Spleen (tissue), 11 donors: ENCODE measurements around the gene DCST1. TPM values are rescaled to one million over a fixed set of nuclear protein-coding genes. Genes with fewer than 3 reads are reported as not detected.

Experiments
- DNase-seq: peaks from one replicate; pipeline ENCODE4 v3.0.0-alpha.2; 2020
- H3K27ac ChIP-seq, 8 donors: fragments of 200-600 bp; sonication (generic) in 7 of 8; 1 replicate in 4 of 8; 2 replicates in 4 of 8; pipeline versions ENCODE4 v1.5.0 to v1.8.0; 2016 to 2021; ENCODE audit warnings: inconsistent platforms in 4 of 8, mild to moderate bottlenecking in 4 of 8, moderate library complexity in 1 of 8
- H3K27me3 ChIP-seq, 7 donors: fragments of 200-600 bp; sonication (generic) in 6 of 7; replicated peaks in 1 of 7; 1 replicate in 4 of 7; 2 replicates in 3 of 7; pipeline versions ENCODE4 v1.5.0 to v1.8.0; 2016 to 2021; ENCODE audit warnings: inconsistent platforms in 3 of 7, mild to moderate bottlenecking in 1 of 7
- H3K36me3 ChIP-seq, 6 donors: fragments of 200-600 bp; sonication (generic) in 5 of 6; 1 replicate in 4 of 6; 2 replicates in 2 of 6; pipeline versions ENCODE4 v1.5.0 to v1.8.0; 2016 to 2021; ENCODE audit warnings: inconsistent platforms in 2 of 6
- H3K4me1 ChIP-seq, 6 donors: fragments of 200-600 bp; sonication (generic) in 5 of 6; 1 replicate in 3 of 6; 2 replicates in 3 of 6; pipeline versions ENCODE4 v1.5.0 to v1.8.0; 2016 to 2021; ENCODE audit warnings: inconsistent platforms in 3 of 6
- H3K4me3 ChIP-seq, 8 donors: fragments of 200-600 bp; sonication (generic) in 7 of 8; 1 replicate in 4 of 8; 2 replicates in 4 of 8; pipeline versions ENCODE4 v1.5.0 to v1.8.0; 2016 to 2021; ENCODE audit warnings: inconsistent platforms in 4 of 8, mild to moderate bottlenecking in 4 of 8, moderate library complexity in 2 of 8
- H3K9me3 ChIP-seq, 8 donors: fragments of 200-600 bp; sonication (generic) in 7 of 8; 1 replicate in 4 of 8; 2 replicates in 4 of 8; pipeline versions ENCODE4 v1.5.0 to v1.8.0; 2016 to 2021; ENCODE audit warnings: inconsistent platforms in 4 of 8
- POLR2A ChIP-seq, 3 donors: fragments of 450-650 bp; IDR thresholded peaks; one replicate each; pipeline ENCODE4 v1.5.1; 2017; ENCODE audit warnings: antibody characterized with exemption in 3 of 3, mild to moderate bottlenecking in 1 of 3
- POLR2AphosphoS5 ChIP-seq, 3 donors: sonication (generic); formaldehyde crosslinking; IDR thresholded peaks; one replicate each; pipeline ENCODE4 v1.5.1; 2017; ENCODE audit warnings: antibody characterized with exemption in 3 of 3
- WGBS, 5 donors: extraction: QIAGEN DNeasy Blood & Tissue Kit in 3 of 5; methylation state at CpG; one replicate each; pipeline versions ENCODE4 v1.1.5 to v1.1.7; 2013 to 2018; 5-methylcytosine and 5-hydroxymethylcytosine counted together
- intact Hi-C: fragments of 100-400 bp; cut with DNase I; formaldehyde crosslinking; loops from one replicate; pipeline ENCODE4 v1.15.0; 2023; ENCODE audit warnings: low total_unique reads
- polyA plus RNA-seq, 3 donors: library from polyadenylated mRNA; stranded (reverse); fragments of 200-250 nt; gene quantifications; one replicate each; pipeline ENCODE4 v1.2.1, GENCODE V29; 2013
- total RNA-seq, 7 donors: library from RNA; depleted of rRNA in 3 of 7; stranded (reverse); fragments of >200 nt in 3 of 7; fragmentation: NEBNext Ultra II Directional in 4 of 7; extraction: Animal tissue kit (Norgen Biotek cat#: 25700) in 4 of 7; gene quantifications; one replicate each; pipeline versions ENCODE4 v1.1.0 to v1.2.1, GENCODE V29; 2016 to 2021
- TF ChIP-seq, protein P1 (sequence below), 11 experiments: fragments of 200-600 bp in 7 of 11; fragments of 450-650 bp in 4 of 11; sonication (generic) in 4 of 11; IDR thresholded peaks in 8 of 11; conservative IDR thresholded peaks in 3 of 11; 1 replicate in 7 of 11; 2 replicates in 4 of 11; pipeline versions ENCODE4 v1.4.0 to v1.8.0; 2016 to 2021; ENCODE audit warnings: antibody characterized with exemption in 11 of 11, inconsistent platforms in 4 of 11, mild to moderate bottlenecking in 1 of 11
- donor health status: healthy with polysubstance abuse.
- donor health status: DM: no; HTN: no; CAD: no; lungs with moderate emphysema.
- donor health status: DM: no; HTN: no; CAD: no.
- donor health status: Bipolar disorder and iron deficiency.
- donor health status: healthy.
- donor health status: DM: no; HTN: no; CAD: no.
- donor health status: DM: yes; HTN: yes; CAD: no.

DCST1 gene
- total and polyA plus RNA-seq, 10 donors, result not detected

DNA sequence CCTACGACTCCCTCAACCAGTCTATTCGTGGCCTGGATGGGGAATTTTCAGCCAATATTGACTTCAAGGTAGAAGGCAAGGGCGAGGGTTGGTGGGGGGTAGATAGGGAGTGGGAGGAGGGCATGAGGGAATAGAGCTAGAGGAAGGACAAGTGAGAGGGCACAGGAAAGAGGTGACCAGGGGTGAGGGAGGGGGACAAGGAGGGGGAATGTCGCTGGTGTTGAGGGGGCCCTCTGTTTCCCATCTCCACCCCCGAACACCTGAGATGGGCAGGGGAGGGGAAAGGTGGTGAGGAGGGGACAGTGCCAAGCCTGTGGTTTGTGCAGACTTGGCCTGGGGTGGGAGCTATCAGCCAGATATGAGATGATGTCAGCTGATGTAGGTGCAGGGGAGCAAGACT is 9.2 kb downstream of the DCST1 start:
- Histone ChIP-seq H3K4me3 (no peak overlapping the region), H3K9me3 (no peaks in the 10 kb centered on the region), H3K4me1 (peaks cover 4 to 27% (median 16%) of the 10 kb centered on the region in 6 donors), H3K36me3 (no peaks in the 10 kb centered on the region), H3K27ac (no peak overlapping the region), H3K27me3 (peaks cover 0 to 4% (median 0%) of the 10 kb centered on the region in 7 donors)
- intact Hi-C loops, result no loop called here
- WGBS, 5 donors, result 78 to 87% (median 85%) methylated on average over 5 of the region's 5 CpGs
- DNase-seq, result no peak
- TF ChIP-seq, protein P1, sequence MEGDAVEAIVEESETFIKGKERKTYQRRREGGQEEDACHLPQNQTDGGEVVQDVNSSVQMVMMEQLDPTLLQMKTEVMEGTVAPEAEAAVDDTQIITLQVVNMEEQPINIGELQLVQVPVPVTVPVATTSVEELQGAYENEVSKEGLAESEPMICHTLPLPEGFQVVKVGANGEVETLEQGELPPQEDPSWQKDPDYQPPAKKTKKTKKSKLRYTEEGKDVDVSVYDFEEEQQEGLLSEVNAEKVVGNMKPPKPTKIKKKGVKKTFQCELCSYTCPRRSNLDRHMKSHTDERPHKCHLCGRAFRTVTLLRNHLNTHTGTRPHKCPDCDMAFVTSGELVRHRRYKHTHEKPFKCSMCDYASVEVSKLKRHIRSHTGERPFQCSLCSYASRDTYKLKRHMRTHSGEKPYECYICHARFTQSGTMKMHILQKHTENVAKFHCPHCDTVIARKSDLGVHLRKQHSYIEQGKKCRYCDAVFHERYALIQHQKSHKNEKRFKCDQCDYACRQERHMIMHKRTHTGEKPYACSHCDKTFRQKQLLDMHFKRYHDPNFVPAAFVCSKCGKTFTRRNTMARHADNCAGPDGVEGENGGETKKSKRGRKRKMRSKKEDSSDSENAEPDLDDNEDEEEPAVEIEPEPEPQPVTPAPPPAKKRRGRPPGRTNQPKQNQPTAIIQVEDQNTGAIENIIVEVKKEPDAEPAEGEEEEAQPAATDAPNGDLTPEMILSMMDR (IDR thresholded peaks at IDR 0.05 in 8 of 11, conservative IDR thresholded peaks at IDR 0.05 in 3 of 11), result no peak
- TF ChIP-seq POLR2AphosphoS5 (IDR thresholded peaks at IDR 0.05), result no peak
- no peak for TF ChIP-seq POLR2A (IDR thresholded peaks at IDR 0.05)

DNA sequence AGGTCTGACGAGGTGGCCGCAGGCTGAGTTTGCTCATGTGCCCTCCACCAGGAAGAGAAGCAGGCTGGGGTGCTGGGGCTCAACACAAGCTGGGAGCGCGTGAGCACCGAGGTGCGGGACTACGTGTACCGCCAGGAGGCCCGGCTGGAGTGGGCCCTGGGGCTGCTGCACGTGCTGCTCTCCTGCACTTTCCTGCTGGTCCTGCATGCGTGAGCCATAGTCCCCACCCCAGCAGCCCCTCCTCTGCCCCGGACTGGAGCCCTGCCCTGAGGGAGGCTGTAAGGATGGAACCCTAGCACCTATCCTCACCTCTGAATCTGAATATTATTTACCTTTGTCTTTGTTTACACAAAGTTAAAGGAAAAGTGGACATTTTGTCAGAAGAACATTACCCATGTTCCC is 9.7 kb downstream of the DCST1 start:
- peaks cover 4 to 27% (median 16%) of the 10 kb centered on the region in 6 donors for H3K4me1 ChIP-seq
- WGBS, 5 donors, result 82 to 91% (median 90%) methylated on average over 11 to 12 of the region's 12 CpGs
- no peaks in the 10 kb centered on the region for H3K9me3 ChIP-seq
- peak overlapping the region in 1 of 8 donors; percentile 9 for H3K27ac ChIP-seq
- H3K36me3 ChIP-seq, result no peaks in the 10 kb centered on the region
- intact Hi-C loops, result no loop called here
- H3K27me3 ChIP-seq, result no peaks in the 10 kb centered on the region
- TF ChIP-seq POLR2A (IDR thresholded peaks at IDR 0.05) (no peak), POLR2AphosphoS5 (IDR thresholded peaks at IDR 0.05) (no peak)
- TF ChIP-seq, protein P1 (IDR thresholded peaks at IDR 0.05 in 8 of 11, conservative IDR thresholded peaks at IDR 0.05 in 3 of 11), result no peak
- H3K4me3 ChIP-seq, result no peak overlapping the region
- no peak for DNase-seq

DNA sequence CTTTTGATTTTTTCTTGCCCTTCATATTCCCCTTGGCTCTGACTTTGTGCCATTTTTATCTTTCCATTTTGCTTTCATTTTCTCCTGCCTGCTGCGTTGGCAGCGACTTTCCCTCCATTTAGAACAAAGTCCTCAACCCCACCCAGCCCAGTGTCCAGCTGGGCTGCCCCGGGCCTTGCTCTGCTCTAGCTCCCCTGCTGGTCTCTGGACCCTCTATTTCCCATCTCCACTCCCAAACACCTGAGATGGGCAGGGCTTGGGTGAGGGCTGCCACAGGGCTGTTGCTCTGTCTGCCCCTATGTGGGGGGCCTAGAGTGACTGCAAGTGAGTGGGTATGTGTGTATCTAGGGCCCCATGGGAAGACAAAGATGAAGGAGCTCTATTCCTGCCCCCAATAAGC is 10.2 kb downstream of the DCST1 start:
- H3K9me3 ChIP-seq, result no peaks in the 10 kb centered on the region
- WGBS, 5 donors, result 73 to 83% (median 80%) methylated on average over 3 of the region's 3 CpGs
- TF ChIP-seq, protein P1 (IDR thresholded peaks at IDR 0.05 in 8 of 11, conservative IDR thresholded peaks at IDR 0.05 in 3 of 11), result no peak
- TF ChIP-seq POLR2AphosphoS5 (IDR thresholded peaks at IDR 0.05) (no peak), POLR2A (IDR thresholded peaks at IDR 0.05) (no peak)
- H3K27me3 ChIP-seq, result no peaks in the 10 kb centered on the region
- H3K4me3 ChIP-seq, result no peak overlapping the region
- peak overlapping the region in 1 of 8 donors; percentile 9 for H3K27ac ChIP-seq
- DNase-seq, result no peak
- peaks cover 4 to 25% (median 14%) of the 10 kb centered on the region in 6 donors for H3K4me1 ChIP-seq
- H3K36me3 ChIP-seq, result no peaks in the 10 kb centered on the region
- intact Hi-C loops, result no loop called here

DNA sequence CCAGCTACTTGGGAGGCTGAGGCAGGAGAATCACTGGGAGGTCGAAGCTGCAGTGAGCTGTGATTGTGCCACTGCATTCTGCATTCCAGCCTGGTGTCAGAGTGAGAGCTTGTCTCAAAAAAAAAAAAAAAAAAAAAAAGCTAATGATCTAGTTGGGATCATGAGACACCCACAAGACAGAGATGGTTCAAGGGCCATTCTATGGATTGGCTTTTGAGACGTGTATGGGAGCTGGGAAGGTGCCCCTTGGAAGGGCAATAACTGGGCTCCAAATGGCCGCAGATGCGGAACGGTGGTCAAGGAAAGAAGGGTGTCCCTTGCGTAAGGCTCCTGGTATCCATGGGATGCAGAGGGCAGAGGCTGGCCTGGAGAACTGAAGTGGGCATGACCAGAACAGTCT is 10.7 kb downstream of the DCST1 start:
- 63 to 82% (median 70%) methylated on average over 6 of the region's 6 CpGs for WGBS, 5 donors
- Histone ChIP-seq H3K36me3 (no peaks in the 10 kb centered on the region), H3K27ac (peak overlapping the region in 6 of 8 donors; percentile 26 to 57 (median 30)), H3K4me3 (no peak overlapping the region), H3K4me1 (peaks cover 4 to 19% (median 12%) of the 10 kb centered on the region in 6 donors), H3K9me3 (no peaks in the 10 kb centered on the region), H3K27me3 (no peaks in the 10 kb centered on the region)
- intact Hi-C loops, result no loop called here
- no peak for DNase-seq
- no peak for TF ChIP-seq POLR2AphosphoS5 (IDR thresholded peaks at IDR 0.05)
- TF ChIP-seq, protein P1 (IDR thresholded peaks at IDR 0.05 in 8 of 11, conservative IDR thresholded peaks at IDR 0.05 in 3 of 11), result no peak
- TF ChIP-seq POLR2A (IDR thresholded peaks at IDR 0.05), result no peak
